ENCODE data around the gene DHRSX. TPM values are rescaled to one million over a fixed set of nuclear protein-coding genes. Genes with fewer than 3 reads are reported as not detected.

The DHRSX gene
- total and polyA plus RNA-seq, 9 of the 15 experiments (the other 6 are each of a cell fraction or from before 2014, with no cell fraction given) = 0.59 to 11.0 (median 6.2) TPM

DNA sequence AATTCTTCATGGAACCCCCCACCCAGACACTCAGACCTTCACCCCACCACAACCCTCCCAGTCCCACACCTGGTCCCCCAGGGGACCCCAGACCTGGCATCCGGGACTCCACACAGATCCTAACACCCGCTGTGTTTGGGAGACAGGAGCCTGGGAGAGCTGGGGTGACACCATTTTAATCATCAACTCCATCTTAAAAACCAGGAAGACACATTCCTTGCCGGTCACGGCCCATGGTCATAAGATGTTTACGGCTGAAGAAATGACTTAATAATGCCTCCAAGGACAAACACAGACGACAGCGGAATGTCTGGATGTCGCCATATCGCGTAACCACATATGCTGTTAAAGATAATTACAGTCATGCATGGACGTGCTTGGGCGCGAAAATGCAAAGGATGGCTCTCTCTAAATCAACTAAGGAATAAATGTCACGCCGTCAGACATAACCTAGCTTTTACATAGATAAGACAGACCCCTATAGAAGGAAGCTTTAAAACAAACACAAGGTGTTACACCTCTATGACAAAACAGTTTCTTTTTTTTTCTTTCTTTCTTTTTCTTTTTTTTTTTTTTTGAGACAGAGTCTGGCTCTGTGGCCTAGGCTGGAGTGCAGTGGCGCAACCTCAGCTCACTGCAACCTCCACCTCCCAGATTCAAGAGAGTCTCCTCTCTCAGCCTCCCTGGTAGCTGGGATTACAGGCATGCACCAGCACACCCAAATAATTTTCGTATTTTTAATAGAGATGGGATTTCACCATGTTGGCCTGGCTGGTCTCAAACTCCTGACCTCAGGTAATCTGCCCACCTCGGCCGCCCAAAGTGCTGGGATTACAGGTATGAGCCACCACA, 2.1 kb upstream of the DHRSX start (continued):
- TF ChIP-seq PHF8 (IDR thresholded peaks at IDR 0.05; ENCODE audit: borderline replicate concordance, low read length) = no peak; the same call in 1 of the 2 replicates
- TF ChIP-seq KLF13 (tag; IDR thresholded peaks at IDR 0.05; ENCODE audit: borderline replicate concordance, low read depth) = peak; percentile 72; the same call in 1 of the 2 replicates
- peak; percentile 67 for TF ChIP-seq HDAC3 (IDR thresholded peaks at IDR 0.05; ENCODE audit: borderline replicate concordance, partially characterized antibody)
- TF ChIP-seq CHD2 (IDR thresholded peaks at IDR 0.05; ENCODE audit: low read depth, low read length) = no peak
- peak; percentile 85 for TF ChIP-seq MTF1 (CRISPR knock-in tag; IDR thresholded peaks at IDR 0.05; ENCODE audit: borderline replicate concordance)
- no peak for TF ChIP-seq HNRNPLL (IDR thresholded peaks at IDR 0.05; ENCODE audit: low read depth, low read length, poor library complexity, severe bottlenecking)
- peak; percentile 60; the same call in 1 of the 2 replicates for TF ChIP-seq ZNF561 (CRISPR knock-in tag; conservative IDR thresholded peaks at IDR 0.05)
- TF ChIP-seq, protein P1, sequence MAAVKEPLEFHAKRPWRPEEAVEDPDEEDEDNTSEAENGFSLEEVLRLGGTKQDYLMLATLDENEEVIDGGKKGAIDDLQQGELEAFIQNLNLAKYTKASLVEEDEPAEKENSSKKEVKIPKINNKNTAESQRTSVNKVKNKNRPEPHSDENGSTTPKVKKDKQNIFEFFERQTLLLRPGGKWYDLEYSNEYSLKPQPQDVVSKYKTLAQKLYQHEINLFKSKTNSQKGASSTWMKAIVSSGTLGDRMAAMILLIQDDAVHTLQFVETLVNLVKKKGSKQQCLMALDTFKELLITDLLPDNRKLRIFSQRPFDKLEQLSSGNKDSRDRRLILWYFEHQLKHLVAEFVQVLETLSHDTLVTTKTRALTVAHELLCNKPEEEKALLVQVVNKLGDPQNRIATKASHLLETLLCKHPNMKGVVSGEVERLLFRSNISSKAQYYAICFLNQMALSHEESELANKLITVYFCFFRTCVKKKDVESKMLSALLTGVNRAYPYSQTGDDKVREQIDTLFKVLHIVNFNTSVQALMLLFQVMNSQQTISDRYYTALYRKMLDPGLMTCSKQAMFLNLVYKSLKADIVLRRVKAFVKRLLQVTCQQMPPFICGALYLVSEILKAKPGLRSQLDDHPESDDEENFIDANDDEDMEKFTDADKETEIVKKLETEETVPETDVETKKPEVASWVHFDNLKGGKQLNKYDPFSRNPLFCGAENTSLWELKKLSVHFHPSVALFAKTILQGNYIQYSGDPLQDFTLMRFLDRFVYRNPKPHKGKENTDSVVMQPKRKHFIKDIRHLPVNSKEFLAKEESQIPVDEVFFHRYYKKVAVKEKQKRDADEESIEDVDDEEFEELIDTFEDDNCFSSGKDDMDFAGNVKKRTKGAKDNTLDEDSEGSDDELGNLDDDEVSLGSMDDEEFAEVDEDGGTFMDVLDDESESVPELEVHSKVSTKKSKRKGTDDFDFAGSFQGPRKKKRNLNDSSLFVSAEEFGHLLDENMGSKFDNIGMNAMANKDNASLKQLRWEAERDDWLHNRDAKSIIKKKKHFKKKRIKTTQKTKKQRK (IDR thresholded peaks at IDR 0.05; ENCODE audit: borderline replicate concordance, low read depth, low read length) = no peak
- TF ChIP-seq ILK (tag; IDR thresholded peaks at IDR 0.05; ENCODE audit: borderline replicate concordance, low read depth) = 0 out of 2 replicates have a peak, but pooled peaks have one; percentile 28
- no peak for TF ChIP-seq TARDBP (IDR thresholded peaks at IDR 0.05)
- peak; percentile 89 for TF ChIP-seq ZNF239 (CRISPR knock-in tag; IDR thresholded peaks at IDR 0.05)
- peak; percentile 56 for TF ChIP-seq L3MBTL2 (IDR thresholded peaks at IDR 0.05)
- TF ChIP-seq, protein P2, sequence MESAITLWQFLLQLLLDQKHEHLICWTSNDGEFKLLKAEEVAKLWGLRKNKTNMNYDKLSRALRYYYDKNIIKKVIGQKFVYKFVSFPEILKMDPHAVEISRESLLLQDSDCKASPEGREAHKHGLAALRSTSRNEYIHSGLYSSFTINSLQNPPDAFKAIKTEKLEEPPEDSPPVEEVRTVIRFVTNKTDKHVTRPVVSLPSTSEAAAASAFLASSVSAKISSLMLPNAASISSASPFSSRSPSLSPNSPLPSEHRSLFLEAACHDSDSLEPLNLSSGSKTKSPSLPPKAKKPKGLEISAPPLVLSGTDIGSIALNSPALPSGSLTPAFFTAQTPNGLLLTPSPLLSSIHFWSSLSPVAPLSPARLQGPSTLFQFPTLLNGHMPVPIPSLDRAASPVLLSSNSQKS (CRISPR knock-in tag; IDR thresholded peaks at IDR 0.05) = no peak
- TF ChIP-seq ZNF584 (CRISPR knock-in tag; IDR thresholded peaks at IDR 0.05; ENCODE audit: low read depth) = peak; percentile 94; the same call in 1 of the 2 replicates
- TF ChIP-seq, protein P3, sequence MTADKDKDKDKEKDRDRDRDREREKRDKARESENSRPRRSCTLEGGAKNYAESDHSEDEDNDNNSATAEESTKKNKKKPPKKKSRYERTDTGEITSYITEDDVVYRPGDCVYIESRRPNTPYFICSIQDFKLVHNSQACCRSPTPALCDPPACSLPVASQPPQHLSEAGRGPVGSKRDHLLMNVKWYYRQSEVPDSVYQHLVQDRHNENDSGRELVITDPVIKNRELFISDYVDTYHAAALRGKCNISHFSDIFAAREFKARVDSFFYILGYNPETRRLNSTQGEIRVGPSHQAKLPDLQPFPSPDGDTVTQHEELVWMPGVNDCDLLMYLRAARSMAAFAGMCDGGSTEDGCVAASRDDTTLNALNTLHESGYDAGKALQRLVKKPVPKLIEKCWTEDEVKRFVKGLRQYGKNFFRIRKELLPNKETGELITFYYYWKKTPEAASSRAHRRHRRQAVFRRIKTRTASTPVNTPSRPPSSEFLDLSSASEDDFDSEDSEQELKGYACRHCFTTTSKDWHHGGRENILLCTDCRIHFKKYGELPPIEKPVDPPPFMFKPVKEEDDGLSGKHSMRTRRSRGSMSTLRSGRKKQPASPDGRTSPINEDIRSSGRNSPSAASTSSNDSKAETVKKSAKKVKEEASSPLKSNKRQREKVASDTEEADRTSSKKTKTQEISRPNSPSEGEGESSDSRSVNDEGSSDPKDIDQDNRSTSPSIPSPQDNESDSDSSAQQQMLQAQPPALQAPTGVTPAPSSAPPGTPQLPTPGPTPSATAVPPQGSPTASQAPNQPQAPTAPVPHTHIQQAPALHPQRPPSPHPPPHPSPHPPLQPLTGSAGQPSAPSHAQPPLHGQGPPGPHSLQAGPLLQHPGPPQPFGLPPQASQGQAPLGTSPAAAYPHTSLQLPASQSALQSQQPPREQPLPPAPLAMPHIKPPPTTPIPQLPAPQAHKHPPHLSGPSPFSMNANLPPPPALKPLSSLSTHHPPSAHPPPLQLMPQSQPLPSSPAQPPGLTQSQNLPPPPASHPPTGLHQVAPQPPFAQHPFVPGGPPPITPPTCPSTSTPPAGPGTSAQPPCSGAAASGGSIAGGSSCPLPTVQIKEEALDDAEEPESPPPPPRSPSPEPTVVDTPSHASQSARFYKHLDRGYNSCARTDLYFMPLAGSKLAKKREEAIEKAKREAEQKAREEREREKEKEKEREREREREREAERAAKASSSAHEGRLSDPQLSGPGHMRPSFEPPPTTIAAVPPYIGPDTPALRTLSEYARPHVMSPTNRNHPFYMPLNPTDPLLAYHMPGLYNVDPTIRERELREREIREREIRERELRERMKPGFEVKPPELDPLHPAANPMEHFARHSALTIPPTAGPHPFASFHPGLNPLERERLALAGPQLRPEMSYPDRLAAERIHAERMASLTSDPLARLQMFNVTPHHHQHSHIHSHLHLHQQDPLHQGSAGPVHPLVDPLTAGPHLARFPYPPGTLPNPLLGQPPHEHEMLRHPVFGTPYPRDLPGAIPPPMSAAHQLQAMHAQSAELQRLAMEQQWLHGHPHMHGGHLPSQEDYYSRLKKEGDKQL (CRISPR knock-in tag; IDR thresholded peaks at IDR 0.05; ENCODE audit: borderline replicate concordance) = no peak
- TF ChIP-seq ZNF354B (CRISPR knock-in tag; IDR thresholded peaks at IDR 0.05) = peak; percentile 74; the same call in 1 of the 2 replicates
- peak; percentile 80 for TF ChIP-seq CBFA2T3 (IDR thresholded peaks at IDR 0.05)
